Caki2 (cell line): Measurements from ENCODE around the gene TCF4. TPM values are rescaled to one million over a fixed set of nuclear protein-coding genes. Genes with fewer than 3 reads are reported as not detected.

Source experiments
- DNase-seq: peaks from one replicate; pipeline ENCODE4 v3.0.0-alpha.2; 2015; ENCODE audit warnings: low read depth
- in situ Hi-C: cut with HindIII; loops from 2 replicates; pipeline ENCODE4 v1.10.0; 2016; ENCODE audit warnings: low sequenced_read_pairs, low pct_unique_long_range_greater_than_20kb, mixed read lengths
- total RNA-seq: library from RNA; depleted of rRNA; stranded (reverse); fragments of >200 nt; shearing (Covaris generic); gene quantifications from 2 replicates; pipeline ENCODE4 v1.2.3, GENCODE V29; 2014; ENCODE audit warnings: low replicate concordance

Gene TCF4
- total RNA-seq, 1 experiment from 2014 or later = 9.5 TPM

DNA sequence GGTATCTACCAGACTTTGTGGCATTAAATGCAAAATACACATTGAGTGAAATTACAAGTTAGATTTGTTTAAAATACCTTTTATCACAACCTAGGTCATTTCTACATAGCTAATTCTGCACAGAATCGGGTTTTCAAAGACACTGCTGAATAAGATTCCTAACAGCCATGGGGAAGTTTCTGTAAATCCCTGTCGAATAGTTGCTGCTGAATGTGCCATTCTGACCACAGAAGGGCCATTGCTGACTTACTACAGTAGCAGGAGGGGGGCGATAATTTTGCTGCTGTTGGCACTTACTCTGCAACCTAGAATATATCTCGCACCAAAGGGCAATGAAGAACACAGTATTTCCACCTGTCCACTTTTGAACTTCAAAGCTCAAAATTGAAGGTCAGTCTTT lies 232.8 kb downstream of the TCF4 start:
- in situ Hi-C loops = no loop called here
- no peak for DNase-seq

DNA sequence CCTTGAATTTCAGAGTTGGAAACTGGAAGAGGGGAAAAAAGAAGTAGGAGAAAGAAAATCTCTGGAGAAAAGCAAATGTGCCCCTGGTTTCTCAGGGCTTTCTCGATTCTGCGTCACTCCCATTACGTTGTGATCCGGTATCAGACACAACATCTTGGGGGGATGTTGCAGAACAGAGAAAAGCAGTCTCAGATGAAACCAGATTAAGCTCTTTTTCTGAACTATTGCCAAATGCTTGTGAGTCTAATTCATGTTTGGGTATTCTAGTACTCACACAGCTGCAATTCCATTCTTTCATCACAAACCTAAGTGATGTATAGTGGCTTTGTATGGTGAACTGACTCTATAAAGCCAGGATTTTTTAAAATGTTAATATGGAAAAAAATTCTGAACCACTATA lies 233.2 kb downstream of the TCF4 start:
- no peak for DNase-seq
- in situ Hi-C loops = no loop called here

GRCh38 chr18:55353806-55354205 lies 234.2 kb downstream of the TCF4 start:
- in situ Hi-C loops = no loop called here
- DNase-seq = no peak

DNA sequence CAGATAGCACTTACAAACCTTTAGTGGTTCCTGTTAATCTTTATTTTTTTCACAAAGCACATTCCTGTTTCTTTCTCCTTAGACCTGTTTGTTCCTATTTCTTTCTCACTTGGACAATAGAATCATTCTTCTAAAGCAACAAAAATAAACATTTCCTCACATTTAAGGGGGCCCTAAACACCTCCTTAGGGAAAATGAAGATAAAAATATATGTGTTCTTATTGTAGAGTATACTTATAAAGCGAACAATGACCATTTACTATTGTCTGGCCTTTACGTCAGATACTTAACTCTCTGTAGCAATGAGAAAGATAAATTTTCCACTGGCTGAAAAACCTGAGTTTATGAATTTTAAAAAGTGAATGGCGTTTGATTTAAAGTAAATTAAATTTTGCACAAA lies 234.6 kb downstream of the TCF4 start:
- DNase-seq = no peak

GRCh38 chr18:55351980-55352714 lies 235.8 kb downstream of the TCF4 start:
- in situ Hi-C loops = no loop called here
- DNase-seq = no peak

More for the DNA sequence above, 234.6 kb downstream of the TCF4 start:
- in situ Hi-C loops = no loop called here

DNA sequence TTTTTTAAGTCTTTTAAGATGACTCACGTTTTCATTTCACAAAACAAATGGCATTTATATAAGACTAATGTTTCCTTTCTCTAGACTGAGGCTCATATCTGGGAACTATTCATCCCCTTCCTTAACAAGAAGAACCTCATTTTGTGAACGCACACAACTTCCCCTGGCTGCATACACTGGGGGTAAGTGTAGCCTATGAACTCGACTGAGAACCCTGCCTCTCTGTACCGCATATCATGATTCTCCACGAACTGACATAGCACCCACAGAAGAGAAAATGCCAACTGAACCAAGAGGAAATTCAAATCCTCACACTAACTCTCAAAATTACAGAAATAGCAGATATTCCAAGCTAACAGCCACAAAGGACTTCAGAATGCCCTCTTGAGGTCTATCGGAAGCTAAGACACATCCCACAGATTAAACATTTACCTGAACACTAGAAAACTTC lies 236.7 kb downstream of the TCF4 start:
- DNase-seq = no peak
- in situ Hi-C loops = no loop called here

- in situ Hi-C loops = no loop called here
- DNase-seq = no peak
Measured at GRCh38 chr18:55349685-55350084, 238.3 kb downstream of the TCF4 start.

- DNase-seq = no peak
- in situ Hi-C loops = no loop called here
Measured at GRCh38 chr18:55346961-55347740, 240.8 kb downstream of the TCF4 start.

- in situ Hi-C loops = no loop called here
- no peak for DNase-seq
Measured at GRCh38 chr18:55346387-55346786, 241.6 kb downstream of the TCF4 start.

DNA sequence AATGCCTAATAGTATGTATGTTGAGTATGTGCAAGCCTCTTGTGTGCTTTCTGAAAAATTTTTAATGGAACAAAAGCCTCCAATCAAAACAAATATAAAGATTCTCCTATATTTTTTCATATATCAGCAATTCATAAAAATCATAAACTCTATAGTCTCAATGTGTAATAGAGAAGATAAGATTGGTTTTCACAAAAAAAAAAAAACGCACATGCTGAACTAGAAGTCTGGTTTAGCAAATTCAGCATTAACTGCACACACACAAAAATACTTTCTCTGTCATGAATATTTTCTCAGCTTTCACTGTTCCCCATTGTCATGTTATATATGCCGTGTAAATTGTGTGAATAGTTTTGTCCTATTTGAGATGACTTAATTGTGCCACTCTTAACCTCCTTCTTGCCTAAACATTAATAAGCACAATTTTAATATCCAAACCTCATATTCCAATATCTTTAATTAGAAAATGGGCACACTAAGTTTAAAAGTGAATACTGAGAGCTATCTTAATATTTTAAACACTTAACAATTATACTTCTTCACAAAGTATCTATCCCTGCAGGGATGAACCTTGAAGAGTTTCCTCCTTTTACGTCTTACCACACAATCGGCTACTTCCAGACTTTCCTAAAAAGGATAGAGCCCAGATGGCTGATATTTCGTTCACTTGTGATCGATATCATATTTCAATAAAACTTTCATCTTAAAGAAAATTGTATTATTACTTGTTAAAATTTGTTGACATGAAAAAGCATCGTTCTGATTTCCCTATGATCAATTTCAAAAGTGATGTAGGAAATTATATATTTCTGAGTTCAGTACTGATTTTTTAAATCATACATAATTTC lies 242.7 kb downstream of the TCF4 start:
- no peak for DNase-seq
- in situ Hi-C loops = no loop called here

DNA sequence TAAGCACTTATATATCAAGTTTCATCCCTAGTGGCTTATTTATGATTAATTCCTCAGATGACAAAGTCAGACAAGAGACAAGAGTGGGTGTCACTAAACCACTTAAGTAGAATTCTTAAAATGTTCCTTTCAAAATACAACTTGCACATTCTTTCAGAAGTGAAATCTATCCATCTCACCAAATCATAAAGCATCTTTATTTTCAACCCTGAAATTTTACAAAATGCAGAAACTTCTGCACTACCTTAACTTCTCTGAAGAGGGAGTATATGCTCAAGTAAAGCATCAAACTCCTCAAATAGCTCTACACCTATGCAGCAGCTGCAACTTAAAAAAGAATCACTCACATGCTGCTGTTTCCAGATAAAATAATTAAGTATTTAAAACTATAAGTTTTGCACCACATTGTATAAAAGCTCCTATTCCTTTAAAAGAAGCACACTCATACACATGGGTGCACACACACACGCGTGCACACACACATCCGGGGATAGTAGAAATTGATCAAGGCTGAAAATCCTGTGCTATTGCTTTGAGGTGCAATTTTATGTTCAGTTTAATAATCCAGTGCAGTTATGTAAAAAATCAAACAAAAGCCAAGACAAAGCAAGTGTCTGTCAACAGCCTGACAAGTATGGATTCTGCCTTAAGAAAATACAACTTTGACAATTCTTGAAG lies 244.5 kb downstream of the TCF4 start:
- DNase-seq = no peak
- in situ Hi-C loops = no loop called here

GRCh38 chr18:55340998-55341397 lies 247.0 kb downstream of the TCF4 start:
- in situ Hi-C loops = no loop called here
- no peak for DNase-seq

GRCh38 chr18:55339990-55340389 lies 248.0 kb downstream of the TCF4 start:
- no peak for DNase-seq
- in situ Hi-C loops = no loop called here

GRCh38 chr18:55338978-55339650 lies 248.9 kb downstream of the TCF4 start:
- in situ Hi-C loops = no loop called here

GRCh38 chr18:55337908-55338521 lies 250.0 kb downstream of the TCF4 start:
- in situ Hi-C loops = no loop called here
- no peak for DNase-seq

More at GRCh38 chr18:55338978-55339650, 248.9 kb downstream of the TCF4 start:
- no peak for DNase-seq

GRCh38 chr18:55337138-55337537 lies 250.9 kb downstream of the TCF4 start:
- in situ Hi-C loops = no loop called here
- DNase-seq = no peak

DNA sequence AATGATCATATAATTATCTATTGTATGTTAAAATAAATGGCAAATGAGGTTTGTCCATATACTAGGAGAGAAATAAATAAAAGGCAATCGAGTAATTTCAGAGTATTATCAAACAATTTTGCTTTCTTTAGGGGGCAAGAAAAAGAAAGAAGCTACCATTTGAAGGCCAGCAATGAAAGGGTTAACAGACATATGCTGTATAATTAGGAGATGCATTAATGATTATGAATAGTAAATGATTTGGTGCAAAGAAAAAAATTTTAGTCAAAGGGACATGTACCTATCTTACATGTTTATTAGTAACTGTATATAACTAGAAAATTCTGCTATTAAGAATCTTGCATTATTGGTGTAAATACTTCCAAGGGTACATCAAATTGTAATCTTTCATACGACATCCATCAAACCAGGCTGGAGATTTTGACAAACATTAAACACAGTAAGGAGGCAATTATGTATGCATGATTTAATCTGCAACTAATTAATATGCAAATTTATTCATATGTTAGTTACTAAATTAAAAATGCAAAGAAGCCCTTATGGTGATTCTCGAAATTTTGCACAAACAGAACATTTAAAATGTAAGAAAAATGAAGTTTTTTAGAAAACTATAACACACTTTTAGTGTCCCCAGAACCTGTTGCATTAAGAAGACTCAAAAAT lies 251.4 kb downstream of the TCF4 start:
- no peak for DNase-seq
- in situ Hi-C loops = no loop called here
